K562 (cell line): ENCODE results near the gene NDUFB10. TPM values are rescaled to one million over a fixed set of nuclear protein-coding genes. Genes with fewer than 3 reads are reported as not detected.

Source experiments
- CHAMP1 ChIP-seq: fragments of 450-650 bp; IDR thresholded peaks from 2 replicates; pipeline ENCODE4 v1.6.1; 2016; ENCODE audit warnings: mild to moderate bottlenecking
- EP300 ChIP-seq: IDR thresholded peaks from 2 replicates; pipeline ENCODE4 v1.6.1; 2012; ENCODE audit warnings: low read length, improper control_type of control experiment
- ETS2 ChIP-seq: IDR thresholded peaks from 2 replicates; pipeline ENCODE4 v1.6.1; 2016; ENCODE audit warnings: borderline replicate concordance, missing genetic modification characterization, mild to moderate bottlenecking, moderate library complexity, missing compliant biosample characterization; ENCODE audit not compliant: poor library complexity, severe bottlenecking
- GTF3C2 ChIP-seq: IDR thresholded peaks from 3 replicates; pipeline ENCODE4 v1.6.1; 2011; ENCODE audit warnings: borderline replicate concordance, mild to moderate bottlenecking, moderate library complexity; ENCODE audit not compliant: insufficient read length; ENCODE audit errors: extremely low read depth
- KLF10 ChIP-seq: fragments of 250-450 bp; sonication (Bioruptor Pico); IDR thresholded peaks from 2 replicates; pipeline ENCODE4 v1.6.1; 2021; ENCODE audit warnings: matching md5 sums
- PCBP2 ChIP-seq: fragments of 200-400 bp; formaldehyde crosslinking; IDR thresholded peaks from 2 replicates; pipeline ENCODE4 v1.6.1; 2018; ENCODE audit warnings: low read length, low read depth, mild to moderate bottlenecking, moderate library complexity; ENCODE audit not compliant: poor library complexity, severe bottlenecking
- RBM39 ChIP-seq: fragments of 200-400 bp; formaldehyde crosslinking; optimal IDR thresholded peaks from 2 replicates; pipeline ENCODE3; 2018; ENCODE audit warnings: low read depth, low read length
- SMARCC2 ChIP-seq: fragments of 450-650 bp; IDR thresholded peaks from 2 replicates; pipeline ENCODE4 v1.6.1; 2017; ENCODE audit warnings: antibody characterized with exemption, moderate library complexity, mild to moderate bottlenecking, low read depth
- THAP12 ChIP-seq: fragments of 250-450 bp; sonication (Bioruptor Pico); IDR thresholded peaks from 2 replicates; pipeline ENCODE4 v1.9.0; 2021; ENCODE audit warnings: mild to moderate bottlenecking, inconsistent platforms
- TRIM24 ChIP-seq, 2 experiments: fragments of 450-650 bp; IDR thresholded peaks; 2 replicates each; pipeline ENCODE4 v1.6.1; 2016
- TSHZ1 ChIP-seq: fragments of 250-450 bp; sonication (Bioruptor Pico); IDR thresholded peaks from 2 replicates; pipeline ENCODE4 v1.4.0; 2020; ENCODE audit warnings: mild to moderate bottlenecking, moderate library complexity
- USF2 ChIP-seq: sonication (generic); formaldehyde crosslinking; IDR thresholded peaks from 2 replicates; pipeline ENCODE4 v1.5.0; 2020; ENCODE audit warnings: missing genetic modification reagents
- ZKSCAN3 ChIP-seq: fragments of 250-450 bp; sonication (Bioruptor Pico); IDR thresholded peaks from 2 replicates; pipeline ENCODE4 v1.4.0; 2020
- ZNF347 ChIP-seq: fragments of 450-650 bp; formaldehyde crosslinking; IDR thresholded peaks from 2 replicates; pipeline ENCODE4 v1.4.0; 2020; ENCODE audit warnings: low read depth, mild to moderate bottlenecking, moderate library complexity
- ZNF76 ChIP-seq: fragments of 250-450 bp; sonication (Bioruptor Pico); IDR thresholded peaks from 2 replicates; pipeline ENCODE4 v1.4.0; 2020; ENCODE audit warnings: mild to moderate bottlenecking, moderate library complexity, borderline replicate concordance
- polyA plus RNA-seq, 8 experiments: library from polyadenylated mRNA; depleted of rRNA in 4 of 8; stranded (reverse) in 5 of 8; unstranded in 3 of 8; fragments of >200 nt; fragmentation: Nextera tagmentation in 2 of 8; fragmentation: Illumina TruSeq in 1 of 8; extraction: Ambion mirVana in 2 of 8; extraction: Trizol in 1 of 8; gene quantifications; 2 replicates each; pipeline versions ENCODE4 v1.2.1 to v1.2.3, GENCODE V29; 2011 to 2014; ENCODE audit warnings: inconsistent platforms in 1 of 8, missing spikeins in 1 of 8
- total RNA-seq, 7 experiments: library from RNA; depleted of rRNA in 6 of 7; stranded (reverse); fragments of >200 nt in 6 of 7; fragmentation: Illumina TruSeq in 2 of 7; extraction: Trizol in 2 of 7; gene quantifications; 2 replicates each; pipeline versions ENCODE4 v1.2.1 to v1.2.3, GENCODE V29; 2011 to 2021; ENCODE audit warnings: low replicate concordance in 1 of 7

NDUFB10 gene
- total and polyA plus RNA-seq, 9 of the 15 experiments (the other 6 are each of a cell fraction or from before 2014, with no cell fraction given): 69.3 to 527 (median 161) TPM

- TF ChIP-seq GTF3C2: no peak
- no peak for TF ChIP-seq TSHZ1 (CRISPR knock-in tag)
- TF ChIP-seq THAP12: peak; percentile 92
- no peak for TF ChIP-seq USF2
- no peak for TF ChIP-seq TRIM24 (IDR thresholded peaks at IDR 0.05)
- TF ChIP-seq ZNF347 (CRISPR knock-in tag): no peak
- no peak for TF ChIP-seq EP300
- TF ChIP-seq PCBP2: no peak
- no peak for TF ChIP-seq ETS2 (tag)
- TF ChIP-seq RBM39: no peak
- TF ChIP-seq ZKSCAN3: no peak
- no peak for TF ChIP-seq CHAMP1
- no peak for TF ChIP-seq SMARCC2
- no peak; the same call in 1 of the 2 replicates for TF ChIP-seq ZNF76 (CRISPR knock-in tag)
- TF ChIP-seq KLF10 (CRISPR knock-in tag): no peak
These were observed 32.8 kb downstream of the NDUFB10 start (continued) for GRCh38 chr16:1991948-1992703.
